HEK293 (cell line): ENCODE data around the gene TNFAIP8.

ENCODE experiments used
- CTCF ChIA-PET: fragments of 350-600 bp; formaldehyde crosslinking; extraction: SDS; loops from one replicate; lab custom pipeline; 2021; ENCODE audit warnings: antibody characterized with exemption; lab: Yijun Ruan, JAX
- POLR2A ChIA-PET: fragments of 300-600 bp; formaldehyde crosslinking; extraction: SDS; loops from one replicate; lab custom pipeline; 2020; ENCODE audit warnings: antibody characterized with exemption, inconsistent platforms; lab: Yijun Ruan, JAX
- H3K27ac ChIP-seq: fragments of 200-500 bp; sonication (Bioruptor generic); 2 replicates; pipeline ENCODE4 v1.5.1; 2014; ENCODE audit warnings: low read depth, low read length, control low read depth, inconsistent platforms; ENCODE audit errors: extremely low read depth
- H3K36me3 ChIP-seq, 2 experiments: fragments of 200-500 bp in 1 of 2; sonication (Bioruptor generic) in 1 of 2; 1 replicate in 1 of 2; 2 replicates in 1 of 2; pipeline ENCODE4 v1.5.1; 2014 to 2017; ENCODE audit warnings: inconsistent platforms in 2 of 2, low read length in 2 of 2; ENCODE audit not compliant: control insufficient read depth in 2 of 2, insufficient read depth in 1 of 2
- H3K4me1 ChIP-seq: fragments of 200-500 bp; sonication (Bioruptor generic); 2 replicates; pipeline ENCODE4 v1.5.1; 2014; ENCODE audit warnings: mild to moderate bottlenecking, low read length, inconsistent platforms; ENCODE audit not compliant: control insufficient read depth, insufficient read depth
- H3K4me3 ChIP-seq: 2 replicates; pipeline ENCODE4 v1.5.1; 2011; ENCODE audit warnings: low read depth, mild to moderate bottlenecking, control low read depth, low read length, moderate library complexity
- H3K9me3 ChIP-seq: fragments of 200-500 bp; sonication (Bioruptor generic); 2 replicates; pipeline ENCODE4 v1.5.1; 2014; ENCODE audit warnings: low read depth, low read length, inconsistent platforms; ENCODE audit not compliant: control insufficient read depth, insufficient read depth
- AEBP2 ChIP-seq: fragments of 450-650 bp; formaldehyde crosslinking; IDR thresholded peaks from 2 replicates; pipeline ENCODE4 v1.5.1; 2016; ENCODE audit warnings: missing biosample characterization, missing genetic modification characterization, borderline replicate concordance
- ATF2 ChIP-seq: fragments of 450-650 bp; formaldehyde crosslinking; IDR thresholded peaks from 2 replicates; pipeline ENCODE4 v1.5.1; 2016; ENCODE audit warnings: missing biosample characterization, missing genetic modification characterization, low read depth
- BCL11B ChIP-seq: fragments of 450-650 bp; formaldehyde crosslinking; IDR thresholded peaks from 2 replicates; pipeline ENCODE4 v1.5.1; 2016; ENCODE audit warnings: low read depth, missing biosample characterization, missing genetic modification characterization
- FEZF1 ChIP-seq: fragments of 450-650 bp; formaldehyde crosslinking; IDR thresholded peaks from 2 replicates; pipeline ENCODE4 v1.5.1; 2016; ENCODE audit warnings: missing biosample characterization, missing genetic modification characterization
- GLIS2 ChIP-seq: fragments of 450-650 bp; formaldehyde crosslinking; IDR thresholded peaks from 2 replicates; pipeline ENCODE4 v1.5.1; 2016; ENCODE audit warnings: missing biosample characterization, missing genetic modification characterization
- IKZF3 ChIP-seq: fragments of 450-650 bp; IDR thresholded peaks from 2 replicates; pipeline ENCODE4 v1.5.0; 2018; ENCODE audit warnings: missing biosample characterization, mild to moderate bottlenecking, missing genetic modification characterization, moderate library complexity
- MEIS1 ChIP-seq: sonication (generic); formaldehyde crosslinking; IDR thresholded peaks from 2 replicates; pipeline ENCODE4 v1.8.1; 2022; ENCODE audit warnings: missing genetic modification reagents, mild to moderate bottlenecking, borderline replicate concordance
- PRDM2 ChIP-seq: fragments of 450-650 bp; formaldehyde crosslinking; IDR thresholded peaks from 2 replicates; pipeline ENCODE4 v1.5.1; 2016; ENCODE audit warnings: missing biosample characterization, missing genetic modification characterization, borderline replicate concordance
- SCRT1 ChIP-seq: fragments of 450-650 bp; formaldehyde crosslinking; IDR thresholded peaks from 2 replicates; pipeline ENCODE4 v1.5.1; 2016; ENCODE audit warnings: missing biosample characterization, missing genetic modification characterization, borderline replicate concordance
- SP2 ChIP-seq: fragments of 450-650 bp; formaldehyde crosslinking; IDR thresholded peaks from 2 replicates; pipeline ENCODE4 v1.5.1; 2016; ENCODE audit warnings: missing biosample characterization, missing genetic modification characterization
- TCF7L2 ChIP-seq: IDR thresholded peaks from 2 replicates; pipeline ENCODE4 v1.6.1; 2011; ENCODE audit warnings: low read depth, mild to moderate bottlenecking, inconsistent platforms, low read length, moderate library complexity, borderline replicate concordance
- ZBTB7A ChIP-seq: fragments of 450-650 bp; formaldehyde crosslinking; IDR thresholded peaks from 2 replicates; pipeline ENCODE4 v1.5.1; 2016; ENCODE audit warnings: low read depth, missing biosample characterization, missing genetic modification characterization
- ZNF10 ChIP-seq: fragments of 450-650 bp; formaldehyde crosslinking; IDR thresholded peaks from 2 replicates; pipeline ENCODE4 v1.5.1; 2017; ENCODE audit warnings: missing biosample characterization, missing genetic modification characterization
- ZNF112 ChIP-seq: fragments of 450-650 bp; formaldehyde crosslinking; IDR thresholded peaks from 2 replicates; pipeline ENCODE4 v1.5.0; 2017; ENCODE audit warnings: missing biosample characterization, missing genetic modification characterization
- ZNF114 ChIP-seq: fragments of 450-650 bp; formaldehyde crosslinking; IDR thresholded peaks from 2 replicates; pipeline ENCODE4 v1.5.0; 2017; ENCODE audit warnings: missing biosample characterization, missing genetic modification characterization
- ZNF16 ChIP-seq: fragments of 450-650 bp; formaldehyde crosslinking; IDR thresholded peaks from 2 replicates; pipeline ENCODE4 v1.5.1; 2016; ENCODE audit warnings: low read depth, missing biosample characterization, missing genetic modification characterization
- ZNF221 ChIP-seq: fragments of 450-650 bp; formaldehyde crosslinking; IDR thresholded peaks from 2 replicates; pipeline ENCODE4 v1.5.1; 2017; ENCODE audit warnings: missing biosample characterization, missing genetic modification characterization, borderline replicate concordance
- ZNF23 ChIP-seq: fragments of 450-650 bp; formaldehyde crosslinking; IDR thresholded peaks from 2 replicates; pipeline ENCODE4 v1.5.1; 2016; ENCODE audit warnings: missing biosample characterization, missing genetic modification characterization, borderline replicate concordance
- ZNF292 ChIP-seq: fragments of 450-650 bp; formaldehyde crosslinking; IDR thresholded peaks from 2 replicates; pipeline ENCODE4 v1.5.1; 2016; ENCODE audit warnings: low read depth, missing biosample characterization, missing genetic modification characterization, borderline replicate concordance
- ZNF341 ChIP-seq: fragments of 450-650 bp; formaldehyde crosslinking; IDR thresholded peaks from 2 replicates; pipeline ENCODE4; 2016; ENCODE audit warnings: low read depth, missing biosample characterization, missing genetic modification characterization
- ZNF416 ChIP-seq: fragments of 450-650 bp; formaldehyde crosslinking; IDR thresholded peaks from 2 replicates; pipeline ENCODE4 v1.5.1; 2016; ENCODE audit warnings: missing biosample characterization, missing genetic modification characterization
- ZNF488 ChIP-seq: fragments of 450-650 bp; formaldehyde crosslinking; IDR thresholded peaks from 2 replicates; pipeline ENCODE4 v1.5.1; 2016; ENCODE audit warnings: missing biosample characterization, missing genetic modification characterization
- ZNF513 ChIP-seq: fragments of 450-650 bp; IDR thresholded peaks from 2 replicates; pipeline ENCODE4 v1.5.1; 2018; ENCODE audit warnings: missing biosample characterization, missing genetic modification characterization
- ZNF558 ChIP-seq: fragments of 450-650 bp; formaldehyde crosslinking; IDR thresholded peaks from 2 replicates; pipeline ENCODE4 v1.5.1; 2016; ENCODE audit warnings: missing biosample characterization, missing genetic modification characterization
- ZNF561 ChIP-seq: fragments of 450-650 bp; IDR thresholded peaks from 2 replicates; pipeline ENCODE4 v1.5.1; 2018; ENCODE audit warnings: missing biosample characterization, missing genetic modification characterization, borderline replicate concordance
- ZNF707 ChIP-seq: fragments of 450-650 bp; formaldehyde crosslinking; IDR thresholded peaks from 2 replicates; pipeline ENCODE4 v1.5.1; 2016; ENCODE audit warnings: missing biosample characterization, missing genetic modification characterization
- ZNF830 ChIP-seq: fragments of 450-650 bp; IDR thresholded peaks from 2 replicates; pipeline ENCODE4 v1.5.0; 2018; ENCODE audit warnings: missing biosample characterization, missing genetic modification characterization, low read depth, mild to moderate bottlenecking, moderate library complexity

The TNFAIP8 gene

GRCh38 chr5:119309326-119309725, 46.5 kb upstream of the TNFAIP8 start:
- POLR2A ChIA-PET, result no interaction called here

GRCh38 chr5:119311688-119312087, 44.1 kb upstream of the TNFAIP8 start:
- Histone ChIP-seq H3K4me3 (no peak overlapping the region), H3K27ac (no peak overlapping the region), H3K36me3 (no peaks in the 10 kb centered on the region), H3K9me3 (no peaks in the 10 kb centered on the region), H3K4me1 (peaks cover 8% of the 10 kb centered on the region; the same call in 1 of the 2 replicates)
- ChIA-PET POLR2A (interaction anchor here (0.7 to 1.2 kb wide), 2 partner anchors 42 to 183 kb away, joined by 3 to 7 read pairs; no protein-coding TSS in a partner anchor), CTCF (interaction anchor here (4.5 kb wide), 1 partner anchor 100 kb away, joined by 20 read pairs; no protein-coding TSS in a partner anchor)
- TF ChIP-seq ZNF561 (tag by site-specific recombination), result no peak
- TF ChIP-seq ZBTB7A (tag by site-specific recombination), result no peak
- TF ChIP-seq ZNF488 (tag by site-specific recombination), result no peak
- no peak for TF ChIP-seq AEBP2
- no peak for TF ChIP-seq ZNF513 (tag by site-specific recombination)
- no peak for TF ChIP-seq PRDM2 (tag by site-specific recombination)
- TF ChIP-seq ZNF558 (tag by site-specific recombination), result no peak
- no peak for TF ChIP-seq ZNF416
- no peak for TF ChIP-seq ZNF10
- TF ChIP-seq ZNF16, result no peak
- no peak for TF ChIP-seq ZNF23 (tag by site-specific recombination)
- TF ChIP-seq ATF2, result no peak
- no peak for TF ChIP-seq ZNF707 (tag by site-specific recombination)
- TF ChIP-seq ZNF112 (tag by site-specific recombination), result no peak
- TF ChIP-seq ZNF114, result no peak
- TF ChIP-seq SP2 (tag by site-specific recombination), result no peak
- TF ChIP-seq ZNF341 (tag by site-specific recombination), result no peak
- TF ChIP-seq ZNF292 (tag by site-specific recombination), result no peak
- no peak for TF ChIP-seq IKZF3 (tag by site-specific recombination)

More at GRCh38 chr5:119309326-119309725, 46.5 kb upstream of the TNFAIP8 start:
- CTCF ChIA-PET, result interaction anchor here (0.6 to 0.7 kb wide), 2 partner anchors 75 to 288 kb away, joined by 3 to 4 read pairs; no protein-coding TSS in a partner anchor
- no peaks in the 10 kb centered on the region for H3K36me3 ChIP-seq
- TF ChIP-seq GLIS2 (tag by site-specific recombination) (no peak), BCL11B (tag by site-specific recombination) (no peak), FEZF1 (tag by site-specific recombination) (no peak), MEIS1 (CRISPR knock-in tag) (no peak), ZNF830 (no peak), SCRT1 (tag by site-specific recombination) (no peak), ZNF221 (tag by site-specific recombination) (no peak), TCF7L2 (no peak)
- peaks cover 10% of the 10 kb centered on the region for H3K4me1 ChIP-seq
- H3K27ac ChIP-seq, result no peak overlapping the region
- H3K9me3 ChIP-seq, result no peaks in the 10 kb centered on the region
- H3K4me3 ChIP-seq, result no peak overlapping the region
